ENCODE measurements around the gene LCP1.
"Not testable (repeated sequence)": the region's sequence is repeated elsewhere in the genome, so short reads cannot be mapped to it uniquely, and the experiment has no call there.

The LCP1 gene

GRCh38 chr13:46181840-46182490, at the start of gene LCP1:
Gene LCP1 (minus strand): TSS chr13:46182177. CDS start chr13:46159662, 22,515 bp downstream.
- DNase-seq = peak; percentile 77

GRCh38 chr13:46229251-46229650, 47.3 kb upstream of the LCP1 start:
- no peak for DNase-seq

GRCh38 chr13:46220234-46220633, 38.3 kb upstream of the LCP1 start:
- DNase-seq = not testable (repeated sequence)

- DNase-seq = not testable (repeated sequence)
Measured at GRCh38 chr13:46214741-46215140, 32.8 kb upstream of the LCP1 start.

GRCh38 chr13:46213242-46213641, 31.3 kb upstream of the LCP1 start:
- no peak for DNase-seq

GRCh38 chr13:46211483-46212351, 29.7 kb upstream of the LCP1 start, which contains the start of gene LRRC63:
Gene LRRC63 (plus strand): TSS chr13:46211928. CDS start chr13:46213035, 1,107 bp downstream.
- DNase-seq = peak; percentile 76

- DNase-seq = peak; percentile 20
Measured at GRCh38 chr13:46211116-46211482, 29.1 kb upstream of the LCP1 start.

GRCh38 chr13:46210362-46211083, 28.5 kb upstream of the LCP1 start:
- no peak for DNase-seq

GRCh38 chr13:46207828-46208227, 25.9 kb upstream of the LCP1 start:
- no peak for DNase-seq

GRCh38 chr13:46206143-46206542, 24.2 kb upstream of the LCP1 start:
- DNase-seq = no peak

- DNase-seq = no peak
Measured at GRCh38 chr13:46202966-46203365, 21.0 kb upstream of the LCP1 start.

GRCh38 chr13:46202188-46202795, 20.3 kb upstream of the LCP1 start:
- no peak for DNase-seq

GRCh38 chr13:46198696-46199193, 16.8 kb upstream of the LCP1 start:
- DNase-seq = no peak

- no peak for DNase-seq
Measured at GRCh38 chr13:46197299-46198048, 15.5 kb upstream of the LCP1 start.

- DNase-seq = no peak
Measured at GRCh38 chr13:46195016-46195415, 13.0 kb upstream of the LCP1 start.

- DNase-seq = no peak
Measured at GRCh38 chr13:46192412-46192811, 10.4 kb upstream of the LCP1 start.

- DNase-seq = no peak
Measured at GRCh38 chr13:46185634-46186033, 3.7 kb upstream of the LCP1 start.

GRCh38 chr13:46184277-46184699, 2.3 kb upstream of the LCP1 start:
- DNase-seq = peak; percentile 75

- no peak for DNase-seq
Measured at GRCh38 chr13:46183018-46183946, 1.3 kb upstream of the LCP1 start.

GRCh38 chr13:46182491-46182877, 507 bp upstream of the LCP1 start:
- no peak for DNase-seq

GRCh38 chr13:46181377-46181839, 569 bp downstream of the LCP1 start:
- no peak for DNase-seq

Data from activated T-cell treated with anti-CD3 and anti-CD28 coated beads for 4 hours (primary cell).